Measurements from ENCODE around the gene RGCC. TPM values are rescaled to one million over a fixed set of nuclear protein-coding genes. Genes with fewer than 3 reads are reported as not detected.
"Not testable (repeated sequence)": the region's sequence is repeated elsewhere in the genome, so short reads cannot be mapped to it uniquely, and the experiment has no call there.

RGCC gene
- total RNA-seq, 1 donor from 2014 or later, result 36.6 TPM

DNA sequence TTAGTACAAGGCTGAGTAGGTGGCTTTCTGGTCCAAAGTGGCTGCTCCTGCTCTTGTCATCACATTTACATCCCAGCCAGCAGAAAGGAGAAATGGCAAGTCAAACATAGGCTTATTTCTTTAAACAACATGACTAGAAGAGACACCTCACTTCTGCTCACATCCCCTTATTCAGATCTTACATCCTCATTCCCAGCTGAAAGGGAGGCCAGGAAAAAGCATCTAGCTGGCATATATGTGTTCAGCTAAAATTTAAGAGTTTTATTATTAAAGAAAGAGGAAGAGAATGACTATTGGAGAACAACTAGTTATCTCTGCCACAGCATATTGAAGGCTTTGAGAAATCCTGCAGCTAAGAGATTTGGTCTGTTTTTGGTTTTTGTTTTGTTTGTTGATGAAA is 34.1 kb downstream of the RGCC start:
- no peak for DNase-seq

DNA sequence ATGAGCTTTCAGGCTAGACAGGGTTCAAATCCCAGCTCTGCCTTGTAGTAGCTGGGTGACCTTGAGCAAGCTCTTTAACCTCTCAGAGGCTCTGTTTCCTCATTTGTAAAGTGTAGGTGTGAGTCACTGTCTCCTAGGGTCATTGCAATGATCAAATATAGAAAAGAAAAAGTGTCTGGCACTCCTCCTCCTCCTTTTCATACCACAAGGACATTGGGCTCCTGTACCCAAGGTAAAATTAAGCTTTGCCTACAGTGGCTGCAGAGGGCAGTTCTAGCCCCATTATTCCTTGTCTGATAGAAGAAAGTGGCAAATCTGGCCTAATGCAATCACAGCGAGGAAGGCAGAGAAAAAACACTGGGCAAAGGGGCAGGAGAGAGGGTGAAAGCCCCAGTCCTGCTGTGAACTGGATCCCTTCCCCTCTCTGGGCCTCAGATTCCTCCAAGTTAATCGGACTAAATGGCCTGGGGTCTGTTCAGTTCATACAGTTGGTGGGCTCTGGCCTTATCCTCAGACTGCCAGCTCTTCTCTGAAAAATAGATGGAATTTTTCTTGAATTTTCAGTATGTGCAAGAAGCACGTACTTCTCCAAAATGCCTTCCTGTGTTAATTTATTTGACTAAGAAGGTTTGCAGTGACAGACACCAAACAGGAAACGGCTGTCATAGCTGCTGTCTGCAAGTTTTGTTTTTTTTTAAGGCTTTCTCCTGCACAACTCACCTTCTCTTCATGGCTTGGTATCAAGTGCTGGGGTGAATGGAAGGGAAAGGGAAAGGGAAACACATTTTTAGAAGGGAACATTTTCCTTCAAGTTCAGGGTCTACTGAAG is 35.3 kb downstream of the RGCC start:
- DNase-seq, result no peak

DNA sequence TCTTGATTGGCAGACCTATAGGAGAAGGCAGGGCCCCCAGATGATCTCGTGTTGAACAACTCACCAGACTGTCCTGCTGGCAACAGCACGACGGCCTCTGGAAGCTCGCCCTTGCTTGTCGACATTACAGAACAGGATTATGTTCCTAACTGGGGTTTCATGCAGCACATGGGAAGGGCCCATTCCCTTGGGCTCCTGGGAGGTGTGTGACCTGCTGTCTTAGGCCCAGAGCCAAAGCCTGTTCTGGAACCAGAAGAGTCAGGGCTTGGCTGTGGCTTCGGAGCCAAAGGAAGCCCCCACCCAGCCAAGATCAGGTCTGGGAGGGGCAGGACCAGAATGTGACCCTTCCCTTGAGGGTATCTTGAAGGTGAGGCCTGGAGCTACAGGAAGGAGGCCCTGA is 36.9 kb downstream of the RGCC start:
- peak; percentile 10 for DNase-seq

DNA sequence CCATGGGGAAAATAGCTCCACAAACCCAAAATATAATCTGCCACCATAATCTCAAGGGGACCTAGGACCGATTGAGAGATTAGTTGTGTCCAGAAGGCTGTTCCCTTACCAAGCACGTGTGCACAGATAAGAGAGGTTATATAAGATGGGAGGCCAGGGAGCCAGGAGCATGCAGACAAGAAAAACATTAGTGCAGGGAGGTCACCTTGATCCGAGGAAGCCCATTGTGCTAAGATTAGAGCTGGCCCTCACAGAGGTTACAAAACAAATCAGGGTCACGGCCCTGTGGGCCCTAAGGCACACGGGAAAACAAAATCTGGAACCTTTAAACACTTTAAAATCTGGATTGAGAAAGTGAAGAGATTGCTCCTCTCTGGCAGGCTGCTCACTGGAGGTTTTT is 37.7 kb downstream of the RGCC start:
- DNase-seq, result no peak

DNA sequence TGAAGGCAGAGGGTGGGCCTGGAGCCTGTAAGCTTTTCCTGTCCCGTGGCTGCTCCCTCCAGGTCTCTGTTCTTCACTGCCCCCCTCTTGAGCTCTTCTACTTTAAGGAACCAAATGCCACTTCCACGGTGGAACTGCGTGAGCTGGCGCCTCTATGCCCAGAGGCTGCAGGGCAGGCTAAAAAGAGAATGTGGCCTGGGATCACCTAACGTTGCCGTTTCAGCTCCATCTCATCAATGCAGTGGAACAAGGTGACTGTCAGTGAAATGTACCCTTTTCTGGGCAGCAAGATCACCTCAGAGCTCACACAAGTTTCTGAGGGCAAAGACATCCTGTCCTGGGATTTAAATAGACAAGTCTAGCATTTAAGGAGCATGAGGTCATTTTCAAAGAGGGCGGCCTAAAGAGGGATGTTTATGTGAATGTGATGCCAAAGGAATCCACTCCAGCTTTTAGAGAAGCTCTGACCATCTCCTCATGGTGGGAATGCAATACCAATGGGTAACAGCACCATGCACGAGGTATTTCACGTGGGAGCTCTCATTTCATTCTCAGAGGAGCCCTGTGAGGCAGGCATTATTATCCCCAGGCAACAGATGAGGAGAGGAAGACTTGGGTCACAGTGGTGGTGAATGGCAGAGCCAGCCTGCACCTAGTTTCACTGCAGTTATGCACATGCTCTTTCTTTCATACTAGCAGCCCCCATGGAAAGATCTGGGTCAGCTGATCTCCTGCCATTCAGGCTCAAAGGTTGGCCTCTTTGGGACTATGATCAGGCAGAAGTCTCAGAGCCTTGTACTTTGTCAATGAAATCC is 39.3 kb downstream of the RGCC start:
- no peak for DNase-seq

DNA sequence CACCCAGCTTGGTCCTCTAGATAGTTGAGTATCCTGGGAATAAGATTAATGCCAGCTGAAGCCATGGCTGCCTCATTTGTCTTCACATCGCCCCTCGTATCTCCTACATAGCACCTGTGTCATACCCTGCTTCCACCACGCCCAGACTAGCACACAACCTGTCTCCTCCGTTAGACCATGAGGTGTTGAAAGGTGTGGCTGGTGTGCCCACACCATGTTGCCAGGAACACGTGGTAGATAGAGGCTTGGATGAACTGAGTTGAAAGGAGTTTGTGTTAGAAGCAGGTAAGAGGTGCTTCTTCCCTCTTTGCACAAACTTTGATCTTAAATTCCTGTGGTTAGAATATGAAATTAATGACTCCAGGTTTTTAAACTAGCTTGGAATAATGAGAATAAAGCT is 40.1 kb downstream of the RGCC start:
- DNase-seq, result no peak

DNA sequence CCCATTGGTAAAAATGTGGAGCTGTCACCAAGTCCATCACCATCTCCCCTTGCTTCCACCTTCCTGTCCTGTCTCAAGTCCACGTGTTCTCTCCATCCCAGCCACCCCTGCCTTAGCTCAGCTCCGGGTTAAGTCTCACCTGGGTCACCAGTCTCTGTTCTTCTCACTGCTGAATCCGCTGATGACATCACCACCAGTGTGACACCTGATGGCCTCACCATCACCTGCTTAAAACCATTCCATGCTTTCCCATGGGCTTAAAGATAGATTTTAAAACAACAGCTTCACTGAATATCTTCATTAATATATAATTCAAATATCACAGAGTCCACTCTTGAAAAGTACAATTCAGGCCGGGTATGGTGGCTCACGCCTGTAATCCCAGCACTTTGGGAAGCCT is 42.1 kb downstream of the RGCC start:
- no peak for DNase-seq

DNA sequence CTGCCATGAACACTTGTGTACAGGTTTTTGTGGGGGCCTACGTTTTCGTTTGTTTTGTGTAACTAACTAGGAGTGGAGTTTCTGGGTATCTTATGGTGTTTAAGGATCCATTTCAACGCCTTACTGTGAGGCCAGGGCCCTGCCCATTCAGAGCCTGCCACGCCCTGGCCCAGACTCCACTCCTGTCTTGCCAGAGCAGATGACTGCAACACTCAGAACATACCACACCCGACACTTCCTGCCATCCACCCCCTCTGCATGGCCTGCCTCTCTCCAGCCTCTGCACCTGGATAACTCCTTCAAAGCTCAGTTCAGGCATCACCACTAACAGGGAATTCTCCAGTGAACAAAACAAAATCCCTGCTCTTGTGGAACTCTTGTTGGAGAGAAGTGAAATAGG is 43.2 kb downstream of the RGCC start:
- DNase-seq, result no peak

DNA sequence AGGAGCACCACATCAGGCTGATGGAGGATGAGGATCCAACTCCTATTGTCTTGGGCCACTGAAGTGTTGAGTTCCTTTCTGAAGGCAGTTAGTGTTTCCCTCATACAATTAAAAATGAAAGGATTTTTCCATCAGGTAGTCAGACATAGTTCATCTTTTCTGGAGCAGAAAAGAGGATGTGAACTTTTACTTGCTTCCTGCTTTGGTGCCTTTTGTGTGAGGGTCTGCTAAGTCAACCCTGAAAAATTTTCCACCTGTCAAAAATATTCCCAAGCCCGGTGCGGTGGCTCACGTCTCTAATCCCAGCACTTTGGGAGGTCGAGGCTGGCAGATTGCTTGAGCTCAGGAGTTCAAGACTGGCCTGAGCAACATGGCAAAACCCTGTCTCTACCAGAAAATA is 43.9 kb downstream of the RGCC start:
- DNase-seq, result no peak

DNA sequence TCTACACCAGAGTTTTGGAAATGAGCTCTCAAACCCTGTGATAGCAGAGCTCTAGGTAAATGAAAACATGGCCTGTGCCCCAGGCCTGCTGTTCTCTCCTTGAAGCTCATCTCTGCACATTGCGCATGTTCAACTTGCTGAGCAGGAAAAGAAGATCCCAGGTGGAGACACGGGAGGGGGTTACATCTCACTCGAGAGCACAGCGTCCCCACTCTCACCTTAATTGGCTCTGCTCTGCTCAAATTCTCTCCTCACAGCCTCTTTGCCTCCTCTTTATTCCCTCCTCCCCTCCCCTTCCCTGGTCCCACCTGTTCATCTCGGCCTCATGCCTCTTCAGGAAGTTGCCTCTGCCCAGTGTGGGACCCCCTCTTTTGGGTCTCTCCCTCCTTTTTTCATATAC is 44.7 kb downstream of the RGCC start:
- no peak for DNase-seq

DNA sequence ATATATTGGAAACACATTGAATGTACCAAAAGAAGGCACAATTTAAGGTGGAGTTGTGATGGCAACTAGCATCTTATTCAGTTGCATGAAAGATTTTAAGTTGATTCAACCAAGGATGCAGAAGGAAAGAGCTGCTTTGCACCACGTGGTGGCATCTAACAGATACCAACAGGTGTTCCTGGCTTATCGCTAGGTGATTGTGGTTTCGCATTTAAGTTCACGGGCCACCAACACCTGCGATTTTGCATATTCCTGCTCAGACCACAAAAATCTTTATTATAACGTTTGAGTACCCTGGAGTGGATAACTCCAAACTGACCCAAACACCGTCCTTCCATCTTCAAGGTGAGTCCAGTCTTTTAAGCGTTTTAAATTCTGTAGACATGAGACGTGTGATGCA is 45.3 kb downstream of the RGCC start:
- no peak for DNase-seq

DNA sequence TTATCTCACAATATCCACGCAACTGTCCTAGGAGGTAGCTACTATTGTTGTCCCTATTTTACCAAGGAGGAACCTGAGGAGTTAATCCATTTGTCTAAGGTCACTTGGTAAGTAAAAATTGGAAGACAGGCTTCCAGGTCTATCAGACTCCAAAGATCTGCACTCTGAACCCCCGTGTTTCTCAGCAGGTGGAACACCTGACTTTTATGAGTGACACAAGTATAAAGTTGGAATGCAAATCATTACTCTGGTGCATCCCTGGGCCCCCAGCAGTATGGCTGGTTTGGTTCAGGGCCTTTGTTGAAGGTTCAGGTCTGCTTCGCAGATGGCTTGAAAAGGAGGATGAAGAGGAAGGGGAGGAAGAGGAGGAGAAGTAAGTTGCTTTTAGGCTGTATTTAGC is 46.0 kb downstream of the RGCC start:
- no peak for DNase-seq

DNA sequence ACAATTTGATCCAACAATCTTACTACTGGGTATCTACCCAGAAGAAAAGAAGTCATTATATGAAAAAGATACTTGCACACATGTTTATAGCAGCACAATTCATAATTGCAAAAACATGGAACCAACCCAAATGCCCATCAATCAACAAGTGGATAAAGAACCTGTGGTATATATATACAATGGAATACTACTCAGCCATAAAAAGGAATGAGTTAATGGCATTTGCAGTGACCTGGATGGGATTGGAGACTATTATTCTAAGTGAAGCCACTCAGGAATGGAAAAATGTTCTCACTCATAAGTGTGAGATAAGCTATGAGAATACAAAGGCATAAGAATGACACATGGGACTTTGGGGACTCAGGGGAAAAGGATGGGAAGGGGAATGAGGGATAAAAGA is 47.3 kb downstream of the RGCC start:
- DNase-seq, result not testable (repeated sequence)

DNA sequence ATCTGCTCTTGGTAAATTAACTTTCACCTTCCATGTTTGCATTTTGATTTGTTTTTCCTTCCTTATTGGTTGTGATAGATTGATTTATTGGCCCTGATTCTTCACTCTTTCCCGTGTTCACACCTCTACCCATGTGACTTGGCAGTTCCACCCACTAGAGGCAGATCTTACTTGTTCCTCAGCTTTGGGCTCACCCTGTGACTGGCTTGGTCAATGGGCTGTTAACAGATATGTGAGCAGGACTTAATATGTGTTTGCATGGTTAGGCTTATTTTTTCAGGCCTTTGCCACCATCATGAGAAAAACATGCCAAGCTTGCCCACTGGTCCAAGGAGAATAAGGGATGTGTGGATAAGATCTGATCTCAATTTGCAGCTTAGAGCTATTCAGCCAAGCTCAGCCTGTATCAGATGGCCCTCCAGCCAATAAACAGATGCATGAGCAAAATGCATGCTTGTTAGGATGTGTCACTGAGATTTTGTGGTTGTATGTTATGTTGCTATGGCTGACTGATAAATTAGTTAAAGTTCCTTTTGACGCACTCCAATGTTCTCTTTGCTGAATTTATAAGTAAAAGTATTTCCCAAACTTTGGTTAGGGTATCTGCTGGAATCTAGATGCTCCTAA is 48.0 kb downstream of the RGCC start:
- peak; percentile 9 for DNase-seq

DNA sequence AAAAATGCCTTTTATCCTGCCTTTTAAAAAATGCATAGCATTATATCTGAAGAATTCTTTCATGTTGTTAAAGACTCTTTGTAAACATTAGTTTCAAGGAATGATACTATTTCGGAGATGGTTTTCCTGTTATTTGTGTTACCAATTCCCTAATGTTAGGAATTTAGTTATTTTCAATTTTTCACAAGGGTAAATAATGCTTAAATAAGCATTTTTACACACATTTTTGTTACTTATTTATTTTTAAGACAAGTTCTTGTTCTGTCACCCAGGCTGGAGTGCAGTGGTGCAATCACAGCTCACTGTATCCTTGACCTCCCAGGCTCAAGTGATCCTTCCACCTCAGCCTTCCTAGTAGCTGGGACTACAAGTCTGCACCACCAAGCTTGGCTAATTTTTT is 49.0 kb downstream of the RGCC start:
- no peak for DNase-seq

DNA sequence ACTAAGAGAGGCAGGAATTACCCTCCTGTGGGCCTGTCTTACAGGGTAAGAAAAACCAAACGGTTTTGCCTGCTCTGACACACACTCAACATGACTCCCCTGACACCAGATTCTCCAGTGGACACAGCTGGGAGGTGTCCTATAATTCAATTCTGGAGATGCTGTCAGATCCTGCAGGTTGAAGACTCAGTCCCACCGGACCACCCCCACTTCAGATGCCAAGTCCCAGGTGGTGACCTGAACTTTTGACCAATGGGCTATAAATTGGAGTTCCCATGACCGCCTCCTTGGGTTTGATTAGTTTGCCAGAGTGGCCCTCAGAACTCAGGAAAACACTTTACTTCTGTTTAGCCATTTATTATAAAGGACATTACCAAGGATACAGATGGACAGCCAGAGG is 52.6 kb downstream of the RGCC start:
- no peak for DNase-seq

DNA sequence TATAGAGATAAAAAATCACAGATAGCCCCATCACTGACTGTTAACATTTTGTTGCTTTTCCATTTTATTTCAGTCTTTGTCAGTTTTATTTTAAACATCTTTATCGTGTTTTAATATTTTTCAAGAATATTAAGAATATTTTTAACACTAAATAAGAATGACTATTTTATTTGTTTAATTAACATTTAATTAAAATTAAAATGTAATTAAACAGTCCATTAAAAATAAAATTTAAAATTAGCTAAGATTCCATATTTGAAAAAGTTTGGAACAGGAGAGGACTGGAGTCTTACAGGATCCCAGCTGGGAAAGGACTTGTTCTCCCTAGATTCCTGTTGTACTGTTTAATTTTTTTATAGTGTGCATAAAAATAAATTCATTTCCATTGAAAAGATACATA is 54.5 kb downstream of the RGCC start:
- DNase-seq, result no peak

DNA sequence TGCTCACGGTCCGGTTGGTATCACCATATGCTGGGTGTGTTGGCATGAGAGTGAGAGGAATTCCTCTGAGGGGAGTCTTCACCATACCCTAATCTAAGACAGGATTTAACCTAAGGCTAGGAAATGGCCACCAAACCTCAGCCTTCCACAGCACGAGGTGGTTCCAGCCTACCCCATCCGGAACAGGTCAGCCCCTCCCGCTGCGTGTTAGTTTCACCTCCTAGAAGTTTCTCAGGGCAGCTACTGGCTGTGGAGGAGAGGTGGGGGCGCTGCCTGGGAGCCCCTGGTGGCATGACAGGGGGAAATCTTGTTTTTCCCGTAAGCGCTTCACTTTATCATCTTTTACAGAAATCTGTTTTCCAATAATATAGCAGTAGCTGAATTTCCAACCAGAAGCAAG is 55.1 kb downstream of the RGCC start:
- no peak for DNase-seq

DNA sequence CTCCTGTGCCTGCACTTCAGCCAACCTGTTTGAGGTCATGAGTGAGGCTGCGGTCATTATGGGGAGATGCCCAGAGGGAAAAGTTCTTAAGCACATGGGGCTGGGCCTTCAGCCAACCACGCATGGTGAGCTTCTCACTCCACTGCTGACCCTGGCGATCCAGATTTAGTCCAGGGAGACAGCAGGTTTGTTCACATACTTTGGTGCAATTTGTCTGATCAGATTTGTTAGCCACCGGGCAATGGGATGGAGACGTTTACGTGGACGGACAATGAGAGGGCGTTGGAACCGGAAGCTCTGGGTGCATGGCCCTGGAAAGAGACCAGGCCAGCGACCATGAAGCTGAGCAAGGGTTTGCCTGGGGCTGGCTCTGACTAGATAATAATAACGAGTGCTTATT is 56.2 kb downstream of the RGCC start:
- DNase-seq, result no peak

DNA sequence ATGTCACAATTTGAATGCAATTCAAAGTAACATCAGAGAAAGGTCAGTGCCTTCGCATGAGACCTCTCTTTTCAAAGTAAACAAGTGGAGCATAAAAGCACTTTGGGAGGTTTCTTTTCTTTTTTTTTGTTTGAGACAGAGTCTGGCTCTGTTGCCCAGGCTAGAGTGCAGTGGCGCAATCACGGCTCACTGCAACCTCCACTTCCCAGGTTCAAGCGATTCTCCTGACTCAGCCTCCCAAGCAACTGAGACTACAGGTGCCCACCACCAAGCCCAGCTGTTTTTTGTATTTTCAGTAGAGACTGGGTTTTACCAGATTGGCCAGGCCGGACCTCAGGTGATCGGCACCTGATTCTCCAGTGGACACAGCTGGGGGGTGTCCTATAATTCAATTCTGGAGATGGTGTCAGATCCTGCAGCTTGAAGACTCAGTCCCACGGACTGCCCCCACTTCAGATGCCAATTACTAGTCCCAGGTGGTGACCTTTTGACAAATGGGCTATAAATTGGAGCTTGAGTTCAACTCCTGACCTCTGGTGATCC is 57.6 kb downstream of the RGCC start:
- DNase-seq, result no peak

DNA sequence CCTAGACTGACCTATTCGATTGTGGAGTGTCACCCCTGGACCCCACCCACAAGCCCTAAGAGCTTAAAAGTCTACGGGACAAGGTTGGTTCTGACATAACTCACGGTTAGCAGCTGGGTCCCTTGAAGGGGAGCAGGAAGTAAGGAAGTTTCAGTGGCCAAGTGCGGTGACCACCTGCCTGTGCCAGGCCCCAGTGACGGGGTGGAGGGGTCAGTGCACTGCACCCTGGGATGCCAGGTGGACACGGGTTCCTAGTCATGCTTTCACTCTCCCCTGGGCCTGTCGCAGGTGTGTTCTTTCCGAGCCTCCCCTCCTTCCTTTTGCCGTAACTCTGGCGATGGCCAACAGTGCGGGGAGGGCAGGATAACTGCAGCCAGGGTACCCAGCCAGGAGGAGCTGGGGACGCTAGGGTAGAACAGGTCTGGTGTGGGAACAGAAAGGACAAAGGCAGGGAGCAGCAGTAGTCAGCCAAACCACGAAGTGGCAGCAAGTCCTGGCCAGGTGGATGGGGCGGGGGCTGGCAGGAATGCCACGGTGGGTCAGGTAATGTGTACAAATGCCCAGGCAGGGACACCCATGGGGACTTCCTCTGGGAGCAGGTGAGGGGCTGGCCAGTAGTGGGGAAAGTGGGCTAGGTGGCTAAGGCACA is 58.3 kb downstream of the RGCC start:
- DNase-seq, result no peak

DNA sequence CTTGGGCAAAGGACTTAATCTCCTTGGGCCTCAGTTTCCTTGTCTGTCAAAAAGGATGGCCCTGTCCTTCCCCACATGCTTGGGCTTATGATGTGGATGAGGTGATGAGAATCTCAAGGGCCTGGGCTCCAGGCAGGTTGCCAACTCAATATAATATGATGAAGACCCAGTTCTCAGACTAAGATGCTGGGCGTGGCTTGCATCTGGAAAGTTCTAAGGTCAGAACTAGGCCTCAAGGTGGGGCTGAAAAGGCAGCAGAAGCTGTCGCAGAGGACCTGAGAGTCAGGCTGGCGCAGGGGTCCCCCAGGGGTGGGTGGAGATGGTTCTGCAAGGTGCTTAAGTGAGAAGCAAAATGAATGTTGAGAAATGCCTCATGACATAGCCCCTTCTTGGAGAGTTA is 58.8 kb downstream of the RGCC start:
- DNase-seq, result no peak

DNA sequence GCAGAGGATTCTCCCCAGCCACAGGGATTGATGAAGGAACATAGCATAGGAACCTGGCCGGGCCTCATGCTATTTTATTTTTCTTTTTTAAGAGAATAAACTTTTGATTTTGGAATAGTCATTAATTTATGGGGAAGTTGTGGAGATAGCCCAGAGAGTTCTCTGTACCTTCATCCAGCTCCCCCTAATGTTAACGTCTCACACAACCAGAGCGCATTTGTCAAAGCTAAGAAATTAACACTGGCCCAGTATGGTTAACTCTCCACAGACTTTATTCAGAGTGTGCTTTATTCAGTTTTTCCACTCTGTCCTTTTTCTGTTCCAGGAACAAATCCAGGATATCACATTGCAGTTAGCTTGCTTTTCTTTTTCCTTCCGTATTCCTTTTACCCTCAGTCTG is 59.4 kb downstream of the RGCC start:
- no peak for DNase-seq

Data from tongue (tissue), 2 donors.